OCI-LY1 (cell line): ENCODE results near the gene OSBPL6.

Experiments used
- H2AFZ ChIP-seq: fragments of 200-600 bp; sonication (generic), shearing (Covaris generic); 2 replicates; pipeline ENCODE4 v1.6.0; 2014; ENCODE audit warnings: antibody characterized with exemption, mild to moderate bottlenecking, low read length
- H3F3A ChIP-seq: fragments of 200-600 bp; sonication (generic), shearing (Covaris generic); 2 replicates; pipeline ENCODE4 v1.6.0; 2014; ENCODE audit warnings: mild to moderate bottlenecking, antibody characterized with exemption, low read length, moderate library complexity; ENCODE audit not compliant: insufficient read depth
- H3K27ac ChIP-seq: fragments of 200-600 bp; sonication (generic); 2 replicates; pipeline ENCODE4 v1.5.1; 2014; ENCODE audit warnings: low read length, mixed run types, mild to moderate bottlenecking, low read depth; ENCODE audit not compliant: poor library complexity, severe bottlenecking
- H3K27me3 ChIP-seq: fragments of 200-600 bp; sonication (generic); 2 replicates; pipeline ENCODE4 v1.6.0; 2014; ENCODE audit warnings: antibody characterized with exemption, mild to moderate bottlenecking, low read length, moderate library complexity; ENCODE audit not compliant: insufficient read depth
- H3K36me3 ChIP-seq: fragments of 200-600 bp; sonication (generic); 2 replicates; pipeline ENCODE4 v1.6.1; 2014; ENCODE audit warnings: mild to moderate bottlenecking, antibody characterized with exemption, low read length, moderate library complexity, mixed read lengths; ENCODE audit not compliant: insufficient read depth
- H3K4me1 ChIP-seq: fragments of 200-600 bp; sonication (generic); 2 replicates; pipeline ENCODE4 v1.5.1; 2014; ENCODE audit warnings: mild to moderate bottlenecking, low read length, moderate library complexity; ENCODE audit not compliant: insufficient read depth, severe bottlenecking
- H3K4me2 ChIP-seq: fragments of 200-600 bp; sonication (generic), shearing (Covaris generic); 2 replicates; pipeline ENCODE4 v1.6.1; 2014; ENCODE audit warnings: low read length
- H3K4me3 ChIP-seq: fragments of 200-600 bp; sonication (generic); 2 replicates; pipeline ENCODE4 v1.5.1; 2014; ENCODE audit warnings: low read length, low read depth, mild to moderate bottlenecking, mixed read lengths; ENCODE audit not compliant: poor library complexity, severe bottlenecking
- H3K79me2 ChIP-seq: fragments of 200-600 bp; shearing (Covaris generic); 2 replicates; pipeline ENCODE4 v1.6.1; 2016; ENCODE audit warnings: mixed run types, low read length, mixed read lengths; ENCODE audit not compliant: insufficient read depth
- H3K9ac ChIP-seq: fragments of 200-600 bp; sonication (generic), shearing (Covaris generic); 2 replicates; pipeline ENCODE4 v1.6.1; 2014; ENCODE audit warnings: mild to moderate bottlenecking, low read length, mixed read lengths
- H3K9me2 ChIP-seq: fragments of 200-600 bp; sonication (generic), shearing (Covaris generic); 2 replicates; pipeline ENCODE4 v1.6.1; 2014; ENCODE audit warnings: low read depth, mild to moderate bottlenecking, low read length, mixed read lengths
- H3K9me3 ChIP-seq: fragments of 200-600 bp; shearing (Covaris generic); 2 replicates; pipeline ENCODE4 v1.6.1; 2014; ENCODE audit warnings: low read length, mixed read lengths
- H4K20me1 ChIP-seq: fragments of 200-600 bp; sonication (generic), shearing (Covaris generic); 2 replicates; pipeline ENCODE4 v1.6.0; 2016; ENCODE audit warnings: mild to moderate bottlenecking, low read length; ENCODE audit not compliant: insufficient read depth
- CTCF ChIP-seq: fragments of 200-600 bp; sonication (generic), shearing (Covaris generic); IDR thresholded peaks from 2 replicates; pipeline ENCODE4 v1.5.1; 2017; ENCODE audit warnings: mild to moderate bottlenecking, antibody characterized with exemption, low read length, moderate library complexity, mixed read lengths
- EZH2 ChIP-seq: fragments of 200-600 bp; sonication (generic), shearing (Covaris generic); IDR thresholded peaks from 2 replicates; pipeline ENCODE4 v1.8.0; 2017; ENCODE audit warnings: borderline replicate concordance, mixed run types, mild to moderate bottlenecking, antibody characterized with exemption, low read length, moderate library complexity, mixed read lengths

Gene OSBPL6

DNA sequence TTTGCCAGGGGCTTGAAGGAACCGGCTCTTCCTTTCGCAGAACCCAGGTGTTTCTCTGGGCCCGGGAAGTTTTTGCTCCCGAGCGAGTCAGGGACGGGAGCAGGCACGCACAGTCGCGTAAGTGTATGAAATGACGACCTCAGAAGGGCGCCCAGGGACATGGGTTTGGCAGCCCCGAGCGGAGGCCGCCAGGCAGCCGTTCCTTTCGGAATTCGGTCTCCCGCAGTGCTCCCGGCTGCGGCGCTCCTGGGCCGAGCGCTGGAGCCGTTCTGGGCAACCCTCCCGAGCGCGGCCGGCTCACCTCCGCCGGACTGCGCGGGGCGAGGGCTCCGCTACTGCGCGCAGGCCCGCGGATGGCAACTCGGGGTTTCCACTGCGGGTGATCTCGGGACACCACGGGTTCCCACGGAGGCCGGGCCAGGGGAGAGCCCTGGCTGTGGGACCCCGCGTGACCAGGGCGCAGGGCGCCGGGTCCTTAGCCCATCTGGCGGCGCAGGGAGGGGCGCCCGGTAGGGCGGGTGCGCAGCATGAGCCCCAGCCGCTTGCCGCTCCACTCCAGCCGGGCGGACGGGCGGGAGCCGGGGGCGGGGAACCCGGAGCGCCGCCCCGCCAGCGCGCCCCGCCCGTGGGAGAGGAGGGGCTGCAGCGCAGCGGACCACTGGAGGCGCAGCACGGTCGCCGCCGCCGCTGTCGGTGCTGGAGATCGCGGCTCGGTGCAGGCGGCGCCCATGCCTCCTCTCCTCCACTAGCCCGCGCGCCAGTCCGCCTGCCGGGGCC is at the start of gene OSBPL6:
OSBPL6 (plus strand) TSS at position 690 of the 777 bp plus-strand sequence. CDS start 111,673 bp downstream, outside the sequence.
- no peaks in the 10 kb centered on the region for H3K36me3 ChIP-seq
- no peaks in the 10 kb centered on the region for H3K79me2 ChIP-seq
- H3K4me2 ChIP-seq: peak within 1 kb of the TSS; percentile 67
- H3K27ac ChIP-seq: no peak within 1 kb of the TSS
- H3F3A ChIP-seq: no peaks in the 10 kb centered on the region
- H3K27me3 ChIP-seq: no peaks in the 10 kb centered on the region
- peaks cover 15% of the 10 kb centered on the region for H3K4me1 ChIP-seq
- TF ChIP-seq EZH2 (no peak), CTCF (no peak)
- H2AFZ ChIP-seq: no peak within 1 kb of the TSS
- H3K4me3 ChIP-seq: peak within 1 kb of the TSS; percentile 62
- H3K9me3 ChIP-seq: no peaks in the 10 kb centered on the region
- no peaks in the 10 kb centered on the region for H3K9me2 ChIP-seq
- no peaks in the 10 kb centered on the region for H4K20me1 ChIP-seq
- H3K9ac ChIP-seq: peak within 1 kb of the TSS; percentile 46; the same call in 1 of the 2 replicates

DNA sequence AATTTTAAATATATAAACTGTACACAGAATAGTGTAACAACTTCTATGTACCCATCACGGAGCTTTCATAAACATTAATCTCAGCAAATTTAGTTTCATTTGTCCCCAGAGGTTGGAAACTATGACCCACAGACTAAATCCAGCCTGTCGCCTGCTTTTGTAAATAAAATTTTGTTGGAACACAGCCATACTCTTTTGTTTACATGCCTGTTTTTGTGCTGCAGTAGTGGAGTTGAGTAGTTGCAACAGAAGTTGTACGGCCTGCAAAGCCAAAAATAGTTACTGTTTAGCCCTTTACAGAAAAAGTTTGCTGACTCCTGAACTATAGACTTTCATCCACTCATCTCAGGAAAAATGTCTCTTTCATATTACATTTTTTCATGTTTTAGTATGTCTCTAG is 42.3 kb upstream of the OSBPL6 start:
- Histone ChIP-seq H3K9me2 (no peaks in the 10 kb centered on the region), H4K20me1 (no peaks in the 10 kb centered on the region), H3K4me2 (no peak overlapping the region), H3K4me3 (no peak overlapping the region), H3K9ac (no peak overlapping the region), H3K36me3 (no peaks in the 10 kb centered on the region), H3K79me2 (no peaks in the 10 kb centered on the region), H3K27ac (no peak overlapping the region), H3K4me1 (no peaks in the 10 kb centered on the region), H3F3A (no peaks in the 10 kb centered on the region), H3K9me3 (no peaks in the 10 kb centered on the region), H2AFZ (no peak overlapping the region), H3K27me3 (no peaks in the 10 kb centered on the region)
- TF ChIP-seq CTCF (no peak), EZH2 (no peak)

- Histone ChIP-seq H3F3A (no peaks in the 10 kb centered on the region), H3K9ac (no peak overlapping the region), H3K4me3 (no peak overlapping the region), H3K9me3 (no peaks in the 10 kb centered on the region), H3K36me3 (no peaks in the 10 kb centered on the region), H3K9me2 (no peaks in the 10 kb centered on the region), H3K27ac (no peak overlapping the region), H3K4me1 (no peaks in the 10 kb centered on the region), H4K20me1 (no peaks in the 10 kb centered on the region), H3K27me3 (no peaks in the 10 kb centered on the region), H2AFZ (no peak overlapping the region), H3K79me2 (no peaks in the 10 kb centered on the region), H3K4me2 (no peak overlapping the region)
- TF ChIP-seq CTCF (no peak), EZH2 (no peak)
Measured at GRCh38 chr2:178152542-178152941, 41.8 kb upstream of the OSBPL6 start.
